Astrocyte (in vitro differentiated cells and primary cell): ENCODE results near the gene ANKRD39.

Experiments
- CTCF ChIP-seq: IDR thresholded peaks from 2 replicates; pipeline ENCODE4 v1.5.1; 2011; ENCODE audit warnings: low read depth, mild to moderate bottlenecking, inconsistent platforms, low read length, moderate library complexity; ENCODE audit not compliant: insufficient read depth
- EZH2 ChIP-seq: IDR thresholded peaks from 2 replicates; pipeline ENCODE4 v1.6.1; 2012; ENCODE audit warnings: mild to moderate bottlenecking, low read length, inconsistent platforms; ENCODE audit not compliant: insufficient read depth

GRCh38 chr2:96816127-96816835 lies 41.5 kb downstream of the ANKRD39 start, which contains the start of gene CNNM3:
- TF ChIP-seq CTCF (no peak), EZH2 (no peak)
